GM23338 (cell line): Measurements from ENCODE around the gene VSIG10L. TPM values are rescaled to one million over a fixed set of nuclear protein-coding genes. Genes with fewer than 3 reads are reported as not detected.

Experiments used
- ATAC-seq: fragments of 200-7000 bp; cut with Tn5 transposase; 3 replicates; pipeline ENCODE4 v1.9.1; 2020
- DNase-seq: peaks from one replicate; pipeline ENCODE4 v3.0.0-alpha.2; 2015; ENCODE audit warnings: low spot score
- H2AFZ ChIP-seq: fragments of 200-600 bp; sonication (generic); 2 replicates; pipeline ENCODE4 v1.8.0; 2016; ENCODE audit warnings: antibody characterized with exemption, mild to moderate bottlenecking, moderate library complexity
- H3F3A ChIP-seq: fragments of 200-600 bp; sonication (generic); replicated peaks from 2 replicates; pipeline ENCODE4 v1.8.0; 2017; ENCODE audit warnings: antibody characterized with exemption, mixed run types, low read depth
- H3K27ac ChIP-seq: fragments of 200-600 bp; sonication (generic); 2 replicates; pipeline ENCODE4 v1.6.1; 2016; ENCODE audit warnings: low read depth
- H3K27me3 ChIP-seq: fragments of 200-600 bp; sonication (generic); 2 replicates; pipeline ENCODE4 v1.8.0; 2016; ENCODE audit warnings: mild to moderate bottlenecking, mixed run types, moderate library complexity; ENCODE audit not compliant: insufficient read depth
- H3K36me3 ChIP-seq: fragments of 200-600 bp; sonication (generic); 2 replicates; pipeline ENCODE4 v1.8.0; 2016; ENCODE audit warnings: mild to moderate bottlenecking; ENCODE audit not compliant: insufficient read depth
- H3K4me1 ChIP-seq: fragments of 200-600 bp; sonication (generic); 2 replicates; pipeline ENCODE4 v1.8.0; 2016; ENCODE audit warnings: mild to moderate bottlenecking, moderate library complexity; ENCODE audit not compliant: insufficient read depth
- H3K4me2 ChIP-seq: fragments of 200-600 bp; sonication (generic); 2 replicates; pipeline ENCODE4 v1.7.1; 2017; ENCODE audit warnings: mixed run types
- H3K4me3 ChIP-seq: fragments of 200-600 bp; sonication (generic); 2 replicates; pipeline ENCODE4 v1.6.1; 2016; ENCODE audit warnings: mixed run types
- H3K79me2 ChIP-seq: fragments of 200-600 bp; sonication (generic); replicated peaks from 2 replicates; pipeline ENCODE4 v1.8.0; 2017; ENCODE audit warnings: mild to moderate bottlenecking; ENCODE audit not compliant: insufficient read depth
- H3K9me2 ChIP-seq: fragments of 200-600 bp; sonication (generic); 2 replicates; pipeline ENCODE4 v1.8.0; 2017; ENCODE audit not compliant: insufficient read depth
- H4K20me1 ChIP-seq: fragments of 200-600 bp; sonication (generic); replicated peaks from 2 replicates; pipeline ENCODE4 v1.8.0; 2017; ENCODE audit warnings: mild to moderate bottlenecking; ENCODE audit not compliant: insufficient read depth
- H3K27ac Mint-ChIP-seq: 2 replicates; pipeline ENCODE4 v1.8.0; 2020; ENCODE audit warnings: inconsistent platforms, mild to moderate bottlenecking, moderate library complexity, mixed read lengths
- H3K27me3 Mint-ChIP-seq: 3 replicates; pipeline ENCODE4 v1.8.0; 2022; ENCODE audit warnings: low read depth, mild to moderate bottlenecking, moderate library complexity, mixed read lengths, inconsistent platforms; ENCODE audit not compliant: insufficient read depth, poor library complexity
- H3K36me3 Mint-ChIP-seq: 3 replicates; pipeline ENCODE4 v1.8.0; 2021; ENCODE audit warnings: low read depth, mild to moderate bottlenecking, inconsistent platforms, moderate library complexity, mixed read lengths
- H3K4me1 Mint-ChIP-seq: 3 replicates; pipeline ENCODE4 v1.8.0; 2020; ENCODE audit warnings: mild to moderate bottlenecking, inconsistent platforms, mixed read lengths
- H3K4me3 Mint-ChIP-seq: 3 replicates; pipeline ENCODE4 v1.8.0; 2021; ENCODE audit warnings: moderate library complexity, mild to moderate bottlenecking, inconsistent platforms, mixed read lengths
- H3K9me3 Mint-ChIP-seq: 3 replicates; pipeline ENCODE4 v1.8.0; 2020; ENCODE audit warnings: moderate library complexity, mild to moderate bottlenecking, inconsistent platforms, mixed read lengths
- EZH2 ChIP-seq: fragments of 200-600 bp; sonication (generic); IDR thresholded peaks from one replicate; pipeline ENCODE4 v1.8.0; 2017; ENCODE audit warnings: antibody characterized with exemption, mild to moderate bottlenecking, low read depth; ENCODE audit not compliant: unreplicated experiment
- ZNF331 ChIP-seq: fragments of 250-450 bp; sonication (Bioruptor Pico); IDR thresholded peaks from 2 replicates; pipeline ENCODE4 v1.5.0; 2020; ENCODE audit warnings: low read depth, mild to moderate bottlenecking, moderate library complexity
- polyA plus RNA-seq: library from polyadenylated mRNA; unstranded; fragments of >200 nt; fragmentation: Nextera tagmentation; extraction: Ambion mirVana; gene quantifications from 2 replicates; pipeline ENCODE4 v1.2.1, GENCODE V29; 2016
- total RNA-seq: library from RNA; depleted of rRNA; stranded (reverse); fragments of >200 nt; shearing (Covaris generic); gene quantifications from 2 replicates; pipeline ENCODE4 v1.2.3, GENCODE V29; 2014
- TF ChIP-seq, protein P1 (sequence below): IDR thresholded peaks from 2 replicates; pipeline ENCODE4 v1.6.1; 2016; ENCODE audit warnings: antibody characterized with exemption
- TF ChIP-seq, protein P2 (sequence below): fragments of 250-450 bp; sonication (Bioruptor Pico); IDR thresholded peaks from 2 replicates; pipeline ENCODE4 v1.5.0; 2020; ENCODE audit warnings: mild to moderate bottlenecking, moderate library complexity

The VSIG10L gene
- total and polyA plus RNA-seq, 2 experiments from 2014 or later, result 9.6 to 10.4 TPM

DNA sequence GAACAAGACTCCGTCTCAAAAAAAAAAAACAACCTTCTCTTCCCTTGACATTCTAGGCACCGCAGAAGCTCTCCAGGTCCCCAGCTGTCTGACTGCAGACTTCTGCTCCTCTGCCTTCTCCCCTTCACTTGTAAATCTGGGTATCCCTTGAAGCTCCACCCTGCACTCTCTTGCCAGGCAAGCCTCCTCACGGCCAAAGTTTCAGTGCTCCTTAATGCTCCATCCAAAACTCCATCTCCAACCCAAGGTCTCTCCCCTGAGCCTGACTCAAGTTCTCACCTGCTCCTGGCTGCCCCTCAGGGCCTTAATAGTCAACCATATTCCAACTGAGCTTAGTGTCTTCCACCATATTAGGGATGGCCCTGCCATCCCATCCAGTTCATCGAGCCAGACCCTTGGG, 28.3 kb upstream of the VSIG10L start:
- no peak overlapping the region for H3K27ac Mint-ChIP-seq
- no peak overlapping the region; the same call in 2 of the 3 replicates for H3K4me3 Mint-ChIP-seq
- ATAC-seq (no peak), DNase-seq (no peak)
- peaks cover 15% of the 10 kb centered on the region for H3K4me1 Mint-ChIP-seq
- H3K79me2 ChIP-seq, result 0 out of 2 replicates have a peak, but pooled peaks cover 4% of the 10 kb centered on the region
- H3K27me3 Mint-ChIP-seq, result peaks cover 20% of the 10 kb centered on the region
- no peak overlapping the region for H3K4me3 ChIP-seq
- no peaks in the 10 kb centered on the region; the same call in 2 of the 3 replicates for H3K36me3 Mint-ChIP-seq
- H3K4me1 ChIP-seq, result peaks cover 12% of the 10 kb centered on the region; the same call in 1 of the 2 replicates
- no peak overlapping the region for H3K4me2 ChIP-seq
- H4K20me1 ChIP-seq, result no peaks in the 10 kb centered on the region
- H3K36me3 ChIP-seq, result no peaks in the 10 kb centered on the region
- H3K27ac ChIP-seq, result no peak overlapping the region
- no peaks in the 10 kb centered on the region; the same call in 2 of the 3 replicates for H3K9me3 Mint-ChIP-seq
- 0 out of 2 replicates have a peak, but pooled peaks cover 2% of the 10 kb centered on the region for H3K9me2 ChIP-seq
- H3K27me3 ChIP-seq, result no peaks in the 10 kb centered on the region
- no peak overlapping the region for H2AFZ ChIP-seq
- H3F3A ChIP-seq, result no peaks in the 10 kb centered on the region; the same call in 1 of the 2 replicates
- TF ChIP-seq, protein P1, sequence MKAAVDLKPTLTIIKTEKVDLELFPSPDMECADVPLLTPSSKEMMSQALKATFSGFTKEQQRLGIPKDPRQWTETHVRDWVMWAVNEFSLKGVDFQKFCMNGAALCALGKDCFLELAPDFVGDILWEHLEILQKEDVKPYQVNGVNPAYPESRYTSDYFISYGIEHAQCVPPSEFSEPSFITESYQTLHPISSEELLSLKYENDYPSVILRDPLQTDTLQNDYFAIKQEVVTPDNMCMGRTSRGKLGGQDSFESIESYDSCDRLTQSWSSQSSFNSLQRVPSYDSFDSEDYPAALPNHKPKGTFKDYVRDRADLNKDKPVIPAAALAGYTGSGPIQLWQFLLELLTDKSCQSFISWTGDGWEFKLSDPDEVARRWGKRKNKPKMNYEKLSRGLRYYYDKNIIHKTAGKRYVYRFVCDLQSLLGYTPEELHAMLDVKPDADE, result no peak
- TF ChIP-seq ZNF331, result no peak
- TF ChIP-seq, protein P2, sequence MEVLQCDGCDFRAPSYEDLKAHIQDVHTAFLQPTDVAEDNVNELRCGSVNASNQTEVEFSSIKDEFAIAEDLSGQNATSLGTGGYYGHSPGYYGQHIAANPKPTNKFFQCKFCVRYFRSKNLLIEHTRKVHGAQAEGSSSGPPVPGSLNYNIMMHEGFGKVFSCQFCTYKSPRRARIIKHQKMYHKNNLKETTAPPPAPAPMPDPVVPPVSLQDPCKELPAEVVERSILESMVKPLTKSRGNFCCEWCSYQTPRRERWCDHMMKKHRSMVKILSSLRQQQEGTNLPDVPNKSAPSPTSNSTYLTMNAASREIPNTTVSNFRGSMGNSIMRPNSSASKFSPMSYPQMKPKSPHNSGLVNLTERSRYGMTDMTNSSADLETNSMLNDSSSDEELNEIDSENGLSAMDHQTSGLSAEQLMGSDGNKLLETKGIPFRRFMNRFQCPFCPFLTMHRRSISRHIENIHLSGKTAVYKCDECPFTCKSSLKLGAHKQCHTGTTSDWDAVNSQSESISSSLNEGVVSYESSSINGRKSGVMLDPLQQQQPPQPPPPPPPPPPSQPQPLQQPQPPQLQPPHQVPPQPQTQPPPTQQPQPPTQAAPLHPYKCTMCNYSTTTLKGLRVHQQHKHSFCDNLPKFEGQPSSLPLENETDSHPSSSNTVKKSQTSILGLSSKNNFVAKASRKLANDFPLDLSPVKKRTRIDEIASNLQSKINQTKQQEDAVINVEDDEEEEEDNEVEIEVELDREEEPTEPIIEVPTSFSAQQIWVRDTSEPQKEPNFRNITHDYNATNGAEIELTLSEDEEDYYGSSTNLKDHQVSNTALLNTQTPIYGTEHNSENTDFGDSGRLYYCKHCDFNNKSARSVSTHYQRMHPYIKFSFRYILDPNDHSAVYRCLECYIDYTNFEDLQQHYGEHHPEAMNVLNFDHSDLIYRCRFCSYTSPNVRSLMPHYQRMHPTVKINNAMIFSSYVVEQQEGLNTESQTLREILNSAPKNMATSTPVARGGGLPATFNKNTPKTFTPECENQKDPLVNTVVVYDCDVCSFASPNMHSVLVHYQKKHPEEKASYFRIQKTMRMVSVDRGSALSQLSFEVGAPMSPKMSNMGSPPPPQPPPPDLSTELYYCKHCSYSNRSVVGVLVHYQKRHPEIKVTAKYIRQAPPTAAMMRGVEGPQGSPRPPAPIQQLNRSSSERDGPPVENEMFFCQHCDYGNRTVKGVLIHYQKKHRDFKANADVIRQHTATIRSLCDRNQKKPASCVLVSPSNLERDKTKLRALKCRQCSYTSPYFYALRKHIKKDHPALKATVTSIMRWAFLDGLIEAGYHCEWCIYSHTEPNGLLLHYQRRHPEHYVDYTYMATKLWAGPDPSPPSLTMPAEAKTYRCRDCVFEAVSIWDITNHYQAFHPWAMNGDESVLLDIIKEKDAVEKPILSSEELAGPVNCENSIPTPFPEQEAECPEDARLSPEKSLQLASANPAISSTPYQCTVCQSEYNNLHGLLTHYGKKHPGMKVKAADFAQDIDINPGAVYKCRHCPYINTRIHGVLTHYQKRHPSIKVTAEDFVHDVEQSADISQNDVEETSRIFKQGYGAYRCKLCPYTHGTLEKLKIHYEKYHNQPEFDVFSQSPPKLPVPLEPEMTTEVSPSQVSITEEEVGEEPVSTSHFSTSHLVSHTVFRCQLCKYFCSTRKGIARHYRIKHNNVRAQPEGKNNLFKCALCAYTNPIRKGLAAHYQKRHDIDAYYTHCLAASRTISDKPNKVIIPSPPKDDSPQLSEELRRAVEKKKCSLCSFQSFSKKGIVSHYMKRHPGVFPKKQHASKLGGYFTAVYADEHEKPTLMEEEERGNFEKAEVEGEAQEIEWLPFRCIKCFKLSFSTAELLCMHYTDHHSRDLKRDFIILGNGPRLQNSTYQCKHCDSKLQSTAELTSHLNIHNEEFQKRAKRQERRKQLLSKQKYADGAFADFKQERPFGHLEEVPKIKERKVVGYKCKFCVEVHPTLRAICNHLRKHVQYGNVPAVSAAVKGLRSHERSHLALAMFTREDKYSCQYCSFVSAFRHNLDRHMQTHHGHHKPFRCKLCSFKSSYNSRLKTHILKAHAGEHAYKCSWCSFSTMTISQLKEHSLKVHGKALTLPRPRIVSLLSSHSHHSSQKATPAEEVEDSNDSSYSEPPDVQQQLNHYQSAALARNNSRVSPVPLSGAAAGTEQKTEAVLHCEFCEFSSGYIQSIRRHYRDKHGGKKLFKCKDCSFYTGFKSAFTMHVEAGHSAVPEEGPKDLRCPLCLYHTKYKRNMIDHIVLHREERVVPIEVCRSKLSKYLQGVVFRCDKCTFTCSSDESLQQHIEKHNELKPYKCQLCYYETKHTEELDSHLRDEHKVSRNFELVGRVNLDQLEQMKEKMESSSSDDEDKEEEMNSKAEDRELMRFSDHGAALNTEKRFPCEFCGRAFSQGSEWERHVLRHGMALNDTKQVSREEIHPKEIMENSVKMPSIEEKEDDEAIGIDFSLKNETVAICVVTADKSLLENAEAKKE (CRISPR knock-in tag), result no peak
- TF ChIP-seq EZH2, result no peak
